ENCODE results near the gene WDR5B. TPM values are rescaled to one million over a fixed set of nuclear protein-coding genes. Genes with fewer than 3 reads are reported as not detected.

The WDR5B gene
- total and polyA plus RNA-seq, 5 experiments from 2014 or later, result 1.2 to 12.7 (median 2.2) TPM

DNA sequence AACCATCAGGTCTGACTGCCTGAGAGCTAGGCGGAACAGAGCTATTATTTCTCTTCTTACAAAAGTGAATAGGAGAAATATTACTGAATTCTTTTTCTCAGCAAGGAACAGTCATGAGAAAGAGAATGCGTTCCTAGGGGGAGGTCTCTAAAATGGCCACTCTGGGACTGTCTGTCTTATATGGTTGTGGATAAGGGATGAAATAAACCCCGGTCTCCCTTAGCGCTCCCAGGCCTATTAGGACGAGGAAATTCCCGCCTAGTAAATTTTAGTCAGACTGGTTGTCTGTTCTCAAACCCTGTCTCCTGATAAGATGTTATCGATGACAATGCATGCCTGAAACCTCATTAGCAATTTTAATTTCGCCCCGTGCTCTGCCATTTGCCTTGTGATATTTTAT lies 20.1 kb upstream of the WDR5B start:
- ATAC-seq, result no peak
- Mint-ChIP-seq H3K9me3 (peaks cover 4 to 15% (median 9%) of the 10 kb centered on the region in 9 donors), H3K36me3 (peaks cover 41 to 91% (median 65%) of the 10 kb centered on the region in 3 donors), H3K27me3 (no peaks in the 10 kb centered on the region), H3K4me3 (peak overlapping the region in 1 of 10 donors; percentile 42), H3K27ac (peak overlapping the region in 1 of 10 donors; percentile 79), H3K4me1 (peaks cover 0 to 4% (median 0%) of the 10 kb centered on the region in 4 donors)
- POLR2A ChIA-PET, result no interaction called here
- DNase-seq, result no peak

DNA sequence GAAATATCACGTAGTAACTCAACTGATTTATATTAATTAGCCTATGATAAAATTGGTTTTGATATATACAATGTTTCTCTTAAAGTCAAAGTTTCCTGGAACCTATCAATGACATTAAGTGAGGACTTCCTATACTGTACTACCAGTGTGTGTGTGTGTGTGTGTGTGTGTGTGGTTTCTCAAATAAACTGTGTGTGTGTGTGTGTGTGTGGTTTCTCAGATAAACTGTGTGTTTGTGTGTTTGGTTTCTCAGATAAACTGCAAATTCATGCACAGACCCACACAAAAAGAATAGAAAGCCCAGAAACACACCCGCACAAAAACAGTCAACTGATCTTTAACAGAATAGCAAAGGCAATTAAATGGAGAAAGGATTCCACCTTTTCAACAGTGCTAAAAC lies 14.5 kb upstream of the WDR5B start:
- Mint-ChIP-seq H3K27me3 (no peaks in the 10 kb centered on the region), H3K27ac (no peak overlapping the region), H3K36me3 (peaks cover 34 to 88% (median 64%) of the 10 kb centered on the region in 3 donors), H3K4me3 (no peak overlapping the region), H3K4me1 (peaks cover 0 to 9% (median 2%) of the 10 kb centered on the region in 4 donors), H3K9me3 (peaks cover 0 to 18% (median 2%) of the 10 kb centered on the region in 9 donors)
- DNase-seq (no peak), ATAC-seq (no peak)
- POLR2A ChIA-PET, result no interaction called here

DNA sequence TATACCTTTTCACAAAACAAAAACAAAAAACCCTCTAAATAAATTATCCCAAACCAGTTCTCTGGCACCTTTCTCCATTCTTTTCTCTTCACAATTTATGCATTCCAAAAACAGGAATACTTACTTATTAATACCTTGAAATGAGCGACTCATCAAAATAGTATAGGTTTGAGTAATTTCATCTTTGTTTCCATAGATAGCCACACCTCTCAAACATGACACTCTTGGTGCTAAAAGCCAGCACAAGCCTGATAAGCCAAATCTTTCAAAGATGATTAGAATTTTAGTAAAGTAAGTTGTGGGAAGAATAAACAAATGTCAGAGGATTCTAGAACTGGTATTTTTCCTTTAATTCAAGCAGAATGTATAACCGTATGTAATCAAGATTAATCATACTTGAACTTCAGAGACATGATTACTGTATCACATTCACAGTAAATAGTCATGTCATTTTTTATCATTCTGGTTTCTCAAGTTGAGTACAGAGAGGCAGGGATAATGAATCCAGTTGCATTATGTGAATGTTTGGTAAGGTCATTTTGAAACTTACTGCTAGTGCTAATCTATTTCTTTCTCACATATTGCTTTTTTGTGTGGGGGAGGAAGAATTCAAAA lies 12.1 kb upstream of the WDR5B start:
- H3K4me3 Mint-ChIP-seq, result no peak overlapping the region
- POLR2A ChIA-PET, result interaction anchor here (1.2 kb wide), 1 partner anchor 11 kb away, joined by 3 read pairs; no protein-coding TSS in a partner anchor
- H3K27ac Mint-ChIP-seq, result peak overlapping the region in 7 of 10 donors; percentile 6 to 62 (median 35)
- H3K36me3 Mint-ChIP-seq, result peaks cover 26 to 87% (median 59%) of the 10 kb centered on the region in 3 donors
- peaks cover 0 to 18% (median 2%) of the 10 kb centered on the region in 9 donors for H3K9me3 Mint-ChIP-seq
- ATAC-seq (no peak), DNase-seq (no peak)
- peaks cover 0 to 9% (median 2%) of the 10 kb centered on the region in 4 donors for H3K4me1 Mint-ChIP-seq
- H3K27me3 Mint-ChIP-seq, result no peaks in the 10 kb centered on the region

DNA sequence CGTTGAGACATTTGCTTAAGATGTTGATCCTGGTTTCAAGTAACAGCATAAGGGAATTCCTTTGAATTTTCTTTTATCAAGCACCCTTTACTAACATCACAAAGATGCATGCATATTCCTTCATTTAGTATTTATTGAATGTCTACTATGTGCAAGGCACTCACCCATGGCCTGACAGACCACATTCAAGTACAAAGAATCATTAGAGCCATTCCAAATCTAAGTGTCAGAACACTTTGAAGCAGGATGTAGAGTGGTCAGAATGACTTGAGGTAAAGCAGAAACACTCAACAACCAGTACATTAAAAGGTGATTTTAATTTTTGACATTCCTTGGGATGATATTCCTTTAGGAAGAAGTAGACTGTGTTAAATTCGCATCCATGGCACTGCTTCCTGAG lies 6.0 kb upstream of the WDR5B start:
- Mint-ChIP-seq H3K27ac (peak overlapping the region in 1 of 10 donors; percentile 23), H3K4me1 (peaks cover 4 to 22% (median 13%) of the 10 kb centered on the region in 4 donors), H3K4me3 (no peak overlapping the region), H3K36me3 (peaks cover 0 to 58% (median 15%) of the 10 kb centered on the region in 3 donors), H3K9me3 (no peaks in the 10 kb centered on the region), H3K27me3 (no peaks in the 10 kb centered on the region)
- POLR2A ChIA-PET, result interaction anchor here (0.5 kb wide), 1 partner anchor 875 kb away, joined by 3 read pairs; no protein-coding TSS in a partner anchor
- ATAC-seq (no peak), DNase-seq (no peak)

DNA sequence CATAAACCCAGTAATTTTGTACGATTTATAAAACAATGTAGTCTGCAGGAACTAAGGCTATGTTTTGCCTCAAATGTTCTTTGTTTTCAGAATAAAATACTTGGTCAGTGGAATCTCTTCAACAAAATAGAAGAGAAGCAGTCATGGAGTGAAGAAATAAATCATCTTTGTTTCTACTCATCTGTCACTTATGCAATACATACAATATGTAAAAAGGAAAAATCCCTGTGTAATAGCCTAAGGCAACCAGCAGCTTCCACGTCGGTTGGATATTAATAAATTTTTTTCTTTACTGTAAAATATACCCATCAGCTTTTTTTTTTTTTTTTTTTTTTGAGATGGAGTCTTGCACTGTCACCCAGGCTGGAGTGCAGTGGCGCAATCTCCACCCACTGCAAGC lies 5.2 kb upstream of the WDR5B start:
- Mint-ChIP-seq H3K36me3 (peaks cover 0 to 50% (median 8%) of the 10 kb centered on the region in 3 donors), H3K27ac (no peak overlapping the region), H3K4me1 (peaks cover 9 to 29% (median 20%) of the 10 kb centered on the region in 4 donors), H3K9me3 (no peaks in the 10 kb centered on the region), H3K27me3 (peaks cover 0 to under 1% (median 0%) of the 10 kb centered on the region in 5 donors), H3K4me3 (no peak overlapping the region)
- ATAC-seq, result no peak
- POLR2A ChIA-PET, result interaction anchor here (0.5 kb wide), 1 partner anchor 874 kb away, joined by 3 read pairs; no protein-coding TSS in a partner anchor
- DNase-seq, result no peak

DNA sequence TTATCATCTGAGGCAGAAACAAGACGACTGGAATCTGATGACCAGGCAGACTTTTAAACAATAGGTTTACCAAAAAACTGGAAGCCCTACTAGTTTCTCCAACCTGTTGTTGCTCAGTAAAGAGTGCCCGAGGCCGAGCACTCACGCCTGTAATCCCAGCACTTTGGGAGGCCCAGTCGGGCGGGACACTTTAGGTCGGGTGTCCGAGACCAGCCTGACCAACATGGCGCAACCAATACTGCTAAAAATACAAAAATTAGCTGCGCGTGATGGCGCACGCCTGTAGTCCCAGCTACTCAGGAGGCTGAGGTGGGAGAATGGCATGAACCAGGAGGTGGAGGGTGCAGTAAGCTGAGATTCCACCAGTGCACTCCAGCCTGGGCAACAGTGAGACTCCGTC lies 1.1 kb upstream of the WDR5B start:
- Mint-ChIP-seq H3K4me1 (peaks cover 30 to 62% (median 60%) of the 10 kb centered on the region in 4 donors), H3K36me3 (peaks cover 4 to 32% (median 5%) of the 10 kb centered on the region in 3 donors), H3K27me3 (peaks cover 0 to 4% (median 0%) of the 10 kb centered on the region in 5 donors), H3K4me3 (peak overlapping the region; percentile 95 to 100 (median 98)), H3K9me3 (no peaks in the 10 kb centered on the region), H3K27ac (peak overlapping the region; percentile 96 to 100 (median 100))
- ATAC-seq (no peak), DNase-seq (no peak)
- POLR2A ChIA-PET, result interaction anchor here (0.8 to 4.0 kb wide), 10 partner anchors 10 to 870 kb away, joined by 3 to 71 read pairs (median 6); partner anchors contain the start of genes DTX3L, FAM162A, HCLS1 and HSPBAP1

DNA sequence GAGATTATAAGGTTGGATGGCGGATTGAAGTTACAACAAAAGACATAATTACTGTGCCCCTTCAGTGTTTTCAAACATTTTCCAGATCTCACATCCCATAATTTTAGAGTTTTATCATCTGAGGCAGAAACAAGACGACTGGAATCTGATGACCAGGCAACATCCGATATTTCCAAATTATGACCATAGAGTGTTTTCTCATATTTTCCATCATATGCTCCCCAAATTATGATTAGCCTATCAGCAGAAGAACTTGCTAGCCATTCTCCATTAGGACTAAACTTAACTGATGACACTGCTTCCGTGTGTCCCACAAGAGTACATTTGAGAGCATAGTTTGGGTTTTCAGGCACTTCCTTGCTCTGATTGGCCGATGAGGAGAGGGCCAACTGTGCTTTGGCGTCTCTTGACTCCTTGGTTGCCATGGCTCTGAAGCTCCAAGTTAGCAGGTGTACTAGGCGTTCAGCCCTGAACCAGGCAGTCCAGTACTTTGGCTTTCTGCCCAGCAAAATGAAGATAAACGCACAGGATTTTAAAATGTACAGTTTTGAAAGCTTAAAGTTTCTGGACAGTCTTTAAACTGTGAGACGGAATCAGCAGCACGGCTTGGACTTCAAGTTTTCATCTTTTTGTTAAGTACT lies 638 bp downstream of the WDR5B start:
- Mint-ChIP-seq H3K9me3 (no peaks in the 10 kb centered on the region), H3K27me3 (peaks cover 0 to 4% (median 0%) of the 10 kb centered on the region in 5 donors), H3K4me3 (peak overlapping the region; percentile 95 to 100 (median 98)), H3K36me3 (peaks cover 4 to 33% (median 4%) of the 10 kb centered on the region in 3 donors), H3K27ac (peak overlapping the region; percentile 96 to 100 (median 100)), H3K4me1 (peaks cover 29 to 68% (median 66%) of the 10 kb centered on the region in 4 donors)
- peak; percentile 27 to 43 for ATAC-seq
- POLR2A ChIA-PET, result interaction anchor here (1.6 to 4.0 kb wide), 7 partner anchors 9 to 869 kb away, joined by 4 to 71 read pairs (median 7); partner anchors contain the start of genes FAM162A, HCLS1, KPNA1 and MIX23
- DNase-seq, result peak; percentile 12 to 74 (median 44)

DNA sequence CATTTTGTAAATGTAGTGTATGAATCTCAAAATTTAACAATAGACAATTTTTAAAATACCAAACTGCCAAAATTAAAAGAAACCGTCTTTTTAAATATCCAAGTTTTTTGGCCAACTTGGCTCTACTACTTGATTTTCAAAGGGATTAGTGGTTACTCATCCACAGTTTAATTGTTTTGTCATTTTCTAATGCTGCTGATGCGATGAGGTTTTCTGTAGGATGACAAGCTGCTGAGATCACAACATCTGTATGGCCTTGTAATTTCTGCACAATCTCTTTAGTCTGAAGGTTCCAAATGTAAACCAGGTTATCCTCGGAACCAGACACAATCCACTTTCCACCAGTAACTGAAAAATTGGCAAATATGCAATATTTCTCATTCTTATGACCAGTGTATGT lies 1.5 kb downstream of the WDR5B start:
- Mint-ChIP-seq H3K9me3 (no peaks in the 10 kb centered on the region), H3K27me3 (peaks cover 0 to 4% (median 0%) of the 10 kb centered on the region in 5 donors), H3K36me3 (peaks cover 4 to 37% (median 8%) of the 10 kb centered on the region in 3 donors), H3K4me3 (peak overlapping the region; percentile 95 to 100 (median 98)), H3K4me1 (peaks cover 28 to 72% (median 66%) of the 10 kb centered on the region in 4 donors), H3K27ac (peak overlapping the region; percentile 96 to 100 (median 100))
- DNase-seq, result no peak
- POLR2A ChIA-PET, result interaction anchor here (2.7 to 4.0 kb wide), 2 partner anchors 31 to 101 kb away, joined by 17 to 71 read pairs; partner anchors contain the start of genes FAM162A, KPNA1 and MIX23
- ATAC-seq, result no peak

DNA sequence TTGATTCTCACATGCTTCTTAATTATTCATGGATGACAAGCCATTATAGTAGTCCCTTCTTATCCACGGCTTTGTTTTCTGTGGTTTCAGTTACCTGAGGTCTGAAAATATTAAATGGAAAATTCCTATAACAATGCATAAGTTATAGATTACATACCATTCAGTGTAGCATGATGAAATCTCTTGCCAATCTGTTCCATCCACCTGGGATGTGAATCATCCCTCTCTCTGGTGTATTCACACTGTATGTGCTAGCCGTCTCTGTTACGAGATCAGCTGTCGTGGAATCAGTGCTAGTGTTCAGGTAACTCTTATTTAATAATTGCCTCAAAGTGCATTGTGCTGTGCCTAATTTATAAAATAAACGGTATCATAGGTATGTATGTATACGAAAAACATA lies 5.2 kb downstream of the WDR5B start:
- Mint-ChIP-seq H3K27me3 (no peaks in the 10 kb centered on the region), H3K36me3 (peaks cover 4 to 71% (median 21%) of the 10 kb centered on the region in 3 donors), H3K27ac (peak overlapping the region in 4 of 10 donors; percentile 9 to 57 (median 28)), H3K9me3 (no peaks in the 10 kb centered on the region), H3K4me3 (no peak overlapping the region), H3K4me1 (peaks cover 21 to 54% (median 48%) of the 10 kb centered on the region in 4 donors)
- DNase-seq (no peak), ATAC-seq (no peak)
- POLR2A ChIA-PET, result no interaction called here

DNA sequence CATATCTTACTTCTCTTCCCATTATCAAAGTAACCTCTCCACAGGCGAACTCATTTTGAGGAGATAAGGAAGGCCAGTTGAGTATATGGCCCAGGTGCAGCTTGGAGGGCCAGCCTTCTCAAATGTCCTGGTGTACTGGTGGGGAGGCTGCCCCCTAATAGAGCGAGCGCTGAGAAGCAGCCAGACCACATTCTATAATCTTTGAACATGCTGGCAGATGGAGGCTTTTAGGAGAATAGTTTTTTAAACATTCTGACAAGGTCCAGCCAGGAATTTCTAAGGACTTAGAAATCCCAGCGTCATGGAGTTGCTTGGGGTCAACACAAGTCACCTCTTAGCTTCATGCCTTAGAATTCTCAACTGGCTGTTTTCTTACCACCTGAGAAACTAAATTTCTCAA lies 5.8 kb downstream of the WDR5B start:
- peak overlapping the region in 3 of 10 donors; percentile 25 to 88 (median 77) for H3K27ac Mint-ChIP-seq
- peaks cover 1 to 75% (median 20%) of the 10 kb centered on the region in 3 donors for H3K36me3 Mint-ChIP-seq
- no peaks in the 10 kb centered on the region for H3K9me3 Mint-ChIP-seq

DNA sequence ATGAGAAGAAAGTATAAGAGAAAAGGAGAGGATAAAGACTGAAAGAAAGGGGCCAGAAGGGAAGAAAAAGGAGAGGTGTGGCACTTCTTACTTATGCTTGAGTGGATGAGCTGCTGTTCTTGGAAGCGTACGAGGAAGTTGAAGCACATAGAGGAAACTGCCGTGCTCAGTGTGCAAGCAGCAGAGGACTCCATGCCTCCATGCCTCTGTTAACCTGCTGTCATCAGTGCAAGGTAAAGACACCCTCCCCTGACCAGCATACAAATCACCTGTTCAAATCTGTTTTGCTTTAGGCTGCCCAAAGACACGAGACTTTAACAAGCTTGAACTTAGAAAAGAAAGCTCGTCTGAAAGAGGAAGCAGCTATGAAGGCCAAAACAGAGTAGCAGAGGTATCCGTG lies 6.4 kb downstream of the WDR5B start:
- H3K4me3 Mint-ChIP-seq, result peak overlapping the region in 1 of 10 donors; percentile 74
- DNase-seq (no peak), ATAC-seq (no peak)
- H3K27ac Mint-ChIP-seq, result peak overlapping the region in 7 of 10 donors; percentile 3 to 93 (median 55)
- H3K9me3 Mint-ChIP-seq, result no peaks in the 10 kb centered on the region
- peaks cover 12 to 44% (median 38%) of the 10 kb centered on the region in 4 donors for H3K4me1 Mint-ChIP-seq
- H3K27me3 Mint-ChIP-seq, result no peaks in the 10 kb centered on the region
- POLR2A ChIA-PET, result interaction anchor here (0.6 kb wide), 2 partner anchors 18 to 20 kb away, joined by 3 read pairs; no protein-coding TSS in a partner anchor
- H3K36me3 Mint-ChIP-seq, result peaks cover 0 to 82% (median 18%) of the 10 kb centered on the region in 3 donors

More for the DNA sequence above, 5.8 kb downstream of the WDR5B start:
- Mint-ChIP-seq H3K27me3 (no peaks in the 10 kb centered on the region), H3K4me3 (no peak overlapping the region), H3K4me1 (peaks cover 18 to 50% (median 44%) of the 10 kb centered on the region in 4 donors)
- ATAC-seq (no peak), DNase-seq (no peak)
- POLR2A ChIA-PET, result interaction anchor here (0.6 kb wide), 2 partner anchors 17 to 21 kb away, joined by 3 read pairs; no protein-coding TSS in a partner anchor

DNA sequence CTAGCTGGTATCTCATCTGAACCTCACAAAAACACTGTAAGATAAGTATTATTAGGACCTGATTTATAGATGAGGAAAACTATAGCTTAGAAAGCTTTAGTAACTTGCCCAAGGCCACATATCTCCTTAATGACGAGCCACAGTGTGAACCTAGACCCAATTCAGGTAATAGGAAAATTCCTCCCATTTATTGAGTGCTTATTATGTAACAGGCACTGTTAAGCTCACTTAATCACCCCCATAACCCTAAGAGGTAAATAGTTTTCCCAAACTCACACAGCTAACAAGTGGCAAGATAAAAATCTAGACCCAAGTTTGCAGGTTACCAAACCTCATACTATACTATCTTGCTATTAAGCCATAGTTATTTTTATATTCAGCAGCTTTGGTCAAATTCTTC lies 7.9 kb downstream of the WDR5B start:
- Mint-ChIP-seq H3K4me1 (peaks cover 9 to 29% (median 23%) of the 10 kb centered on the region in 4 donors), H3K4me3 (no peak overlapping the region), H3K9me3 (no peaks in the 10 kb centered on the region), H3K27me3 (no peaks in the 10 kb centered on the region), H3K27ac (peak overlapping the region in 3 of 10 donors; percentile 7 to 77 (median 64)), H3K36me3 (peaks cover 5 to 88% (median 22%) of the 10 kb centered on the region in 3 donors)
- DNase-seq (no peak), ATAC-seq (no peak)
- POLR2A ChIA-PET, result interaction anchor here (0.8 to 0.9 kb wide), 2 partner anchors 8 to 24 kb away, joined by 3 read pairs; partner anchors contain the start of gene FAM162A
